Neural progenitor cell (in vitro differentiated cells): ENCODE measurements around the gene EXT2. TPM values are rescaled to one million over a fixed set of nuclear protein-coding genes. Genes with fewer than 3 reads are reported as not detected.

Source experiments
- DNase-seq: peaks from one replicate; pipeline ENCODE4 v3.0.0-alpha.2; 2016; ENCODE audit warnings: low spot score
- H2AFZ ChIP-seq: fragments of 200-600 bp; sonication (generic); replicated peaks from 2 replicates; pipeline ENCODE4 v1.6.1; 2016; ENCODE audit warnings: antibody characterized with exemption
- H3F3A ChIP-seq: fragments of 200-600 bp; sonication (generic); 2 replicates; pipeline ENCODE4 v1.6.1; 2016; ENCODE audit warnings: antibody characterized with exemption, low read depth
- H3K27ac ChIP-seq: fragments of 200-600 bp; sonication (generic); 2 replicates; pipeline ENCODE4 v1.5.1; 2016; ENCODE audit warnings: mild to moderate bottlenecking
- H3K27me3 ChIP-seq: fragments of 200-600 bp; sonication (generic); 2 replicates; pipeline ENCODE4 v1.6.1; 2016; ENCODE audit warnings: mild to moderate bottlenecking, moderate library complexity
- H3K36me3 ChIP-seq: fragments of 200-600 bp; sonication (generic); 2 replicates; pipeline ENCODE4 v1.5.1; 2016
- H3K4me1 ChIP-seq: fragments of 200-600 bp; sonication (generic); 2 replicates; pipeline ENCODE4 v1.6.1; 2016; ENCODE audit warnings: mixed run types
- H3K4me2 ChIP-seq: fragments of 200-600 bp; sonication (generic); 2 replicates; pipeline ENCODE4 v1.6.1; 2016
- H3K4me3 ChIP-seq: fragments of 200-600 bp; sonication (generic); 2 replicates; pipeline ENCODE4 v1.5.1; 2016
- H3K79me2 ChIP-seq: fragments of 200-600 bp; sonication (generic); 2 replicates; pipeline ENCODE4 v1.6.1; 2016; ENCODE audit warnings: low read depth
- H3K9ac ChIP-seq: fragments of 200-600 bp; sonication (generic); 2 replicates; pipeline ENCODE4 v1.6.1; 2016
- H3K9me3 ChIP-seq: fragments of 200-600 bp; sonication (generic); 2 replicates; pipeline ENCODE4 v1.5.1; 2016; ENCODE audit warnings: low read depth
- H4K20me1 ChIP-seq: fragments of 200-600 bp; sonication (generic); 2 replicates; pipeline ENCODE4 v1.6.1; 2016; ENCODE audit warnings: low read depth
- H3K27ac Mint-ChIP-seq: 3 replicates; pipeline ENCODE4 v1.8.0; 2021; ENCODE audit warnings: mixed read lengths
- H3K27me3 Mint-ChIP-seq: 2 replicates; pipeline ENCODE4 v1.8.0; 2022; ENCODE audit warnings: low read depth, mild to moderate bottlenecking, inconsistent platforms, moderate library complexity, mixed read lengths; ENCODE audit not compliant: insufficient read depth
- H3K36me3 Mint-ChIP-seq: 3 replicates; pipeline ENCODE4 v1.8.0; 2021; ENCODE audit warnings: mixed read lengths
- H3K4me1 Mint-ChIP-seq: 3 replicates; pipeline ENCODE4 v1.8.0; 2021; ENCODE audit warnings: mixed read lengths
- H3K4me3 Mint-ChIP-seq: 3 replicates; pipeline ENCODE4 v1.8.0; 2021; ENCODE audit warnings: mild to moderate bottlenecking, moderate library complexity, mixed read lengths
- H3K9me3 Mint-ChIP-seq: 3 replicates; pipeline ENCODE4 v1.8.0; 2020; ENCODE audit warnings: mixed read lengths
- CTCF ChIP-seq: fragments of 200-600 bp; sonication (generic); IDR thresholded peaks from 2 replicates; pipeline ENCODE4 v1.5.1; 2017; ENCODE audit warnings: antibody characterized with exemption, mild to moderate bottlenecking
- EZH2 ChIP-seq: fragments of 200-600 bp; sonication (generic); IDR thresholded peaks from 2 replicates; pipeline ENCODE4 v1.6.1; 2017; ENCODE audit warnings: antibody characterized with exemption, mild to moderate bottlenecking, moderate library complexity
- EZH2phosphoT487 ChIP-seq: fragments of 200-600 bp; sonication (generic); IDR thresholded peaks from 2 replicates; pipeline ENCODE4 v1.6.1; 2017; ENCODE audit warnings: antibody characterized with exemption
- total RNA-seq: library from RNA; depleted of rRNA; stranded (reverse); fragments of >200 nt; gene quantifications from 2 replicates; pipeline ENCODE4 v1.2.3, GENCODE V29; 2015; ENCODE audit warnings: low replicate concordance

EXT2 gene
- 70.4 and 89.4 TPM in 2 replicates for total RNA-seq

GRCh38 chr11:44095506-44096359, at the start of gene EXT2:
Gene EXT2, plus strand, starts transcription at chr11:44095678. Its CDS starts 12,035 bp downstream, at chr11:44107713.
- H3K27ac ChIP-seq, result no peak within 1 kb of the TSS
- DNase-seq, result peak; percentile 93
- peaks cover 5% of the 10 kb centered on the region for H3K4me1 ChIP-seq
- H2AFZ ChIP-seq, result peak within 1 kb of the TSS; percentile 92
- H3K4me1 Mint-ChIP-seq, result peaks cover 12% of the 10 kb centered on the region
- peaks cover 10% of the 10 kb centered on the region for H3K36me3 Mint-ChIP-seq
- no peaks in the 10 kb centered on the region for H3K27me3 ChIP-seq
- H3K9ac ChIP-seq, result peak within 1 kb of the TSS; percentile 63
- H3K27ac Mint-ChIP-seq, result peak within 1 kb of the TSS; percentile 51
- H3K4me3 ChIP-seq, result peak within 1 kb of the TSS; percentile 94
- no peaks in the 10 kb centered on the region for H3K36me3 ChIP-seq
- H4K20me1 ChIP-seq, result peaks cover 31% of the 10 kb centered on the region
- H3K4me2 ChIP-seq, result peak within 1 kb of the TSS; percentile 83
- H3K79me2 ChIP-seq, result peaks cover 40% of the 10 kb centered on the region
- H3K9me3 ChIP-seq, result no peaks in the 10 kb centered on the region
- H3K27me3 Mint-ChIP-seq, result peaks cover 4% of the 10 kb centered on the region
- no peaks in the 10 kb centered on the region for H3K9me3 Mint-ChIP-seq
- peaks cover 5% of the 10 kb centered on the region for H3F3A ChIP-seq
- H3K4me3 Mint-ChIP-seq, result peak within 1 kb of the TSS; percentile 92
- TF ChIP-seq CTCF, result peak; percentile 78
- TF ChIP-seq EZH2, result no peak
- no peak for TF ChIP-seq EZH2phosphoT487

GRCh38 chr11:44046182-44046581, 49.3 kb upstream of the EXT2 start:
- Histone ChIP-seq H3K36me3 (no peaks in the 10 kb centered on the region), H2AFZ (no peak overlapping the region), H3K79me2 (no peaks in the 10 kb centered on the region), H3F3A (no peaks in the 10 kb centered on the region), H3K27me3 (peaks cover 11% of the 10 kb centered on the region), H3K9ac (no peak overlapping the region), H3K4me3 (no peak overlapping the region), H4K20me1 (no peaks in the 10 kb centered on the region), H3K4me2 (no peak overlapping the region), H3K27ac (no peak overlapping the region), H3K9me3 (no peaks in the 10 kb centered on the region), H3K4me1 (no peaks in the 10 kb centered on the region)
- H3K4me3 Mint-ChIP-seq, result no peak overlapping the region
- no peaks in the 10 kb centered on the region for H3K9me3 Mint-ChIP-seq
- no peak overlapping the region for H3K27ac Mint-ChIP-seq
- no peaks in the 10 kb centered on the region for H3K36me3 Mint-ChIP-seq
- DNase-seq, result no peak
- peaks cover 7% of the 10 kb centered on the region for H3K4me1 Mint-ChIP-seq
- TF ChIP-seq EZH2 (no peak), CTCF (no peak), EZH2phosphoT487 (no peak)
- peaks cover 2% of the 10 kb centered on the region for H3K27me3 Mint-ChIP-seq

GRCh38 chr11:44047298-44047697, 48.2 kb upstream of the EXT2 start:
- H3K27ac Mint-ChIP-seq, result no peak overlapping the region
- no peaks in the 10 kb centered on the region for H3K4me1 ChIP-seq
- no peak for TF ChIP-seq EZH2
- no peak for TF ChIP-seq EZH2phosphoT487
- no peak for TF ChIP-seq CTCF
- peaks cover 2% of the 10 kb centered on the region for H3K27me3 Mint-ChIP-seq
- H3K27me3 ChIP-seq, result peaks cover 11% of the 10 kb centered on the region
- DNase-seq, result no peak
- H4K20me1 ChIP-seq, result no peaks in the 10 kb centered on the region
- H3F3A ChIP-seq, result no peaks in the 10 kb centered on the region
- H3K9me3 Mint-ChIP-seq, result no peaks in the 10 kb centered on the region
- H3K4me3 ChIP-seq, result no peak overlapping the region
- H3K9me3 ChIP-seq, result no peaks in the 10 kb centered on the region
- no peaks in the 10 kb centered on the region for H3K79me2 ChIP-seq
- H3K4me3 Mint-ChIP-seq, result no peak overlapping the region
- no peak overlapping the region for H3K27ac ChIP-seq
- no peak overlapping the region for H3K4me2 ChIP-seq
- H3K36me3 Mint-ChIP-seq, result no peaks in the 10 kb centered on the region
- no peak overlapping the region for H2AFZ ChIP-seq
- no peaks in the 10 kb centered on the region for H3K36me3 ChIP-seq
- peaks cover 7% of the 10 kb centered on the region for H3K4me1 Mint-ChIP-seq
- no peak overlapping the region for H3K9ac ChIP-seq
